NCI-H1694 (cell line): Measurements from ENCODE around the gene UCP1.
"Not testable (repeated sequence)": the region's sequence is repeated elsewhere in the genome, so short reads cannot be mapped to it uniquely, and the experiment has no call there.

Experiments used
- DNase-seq: peaks from one replicate; lab custom pipeline; 2025; lab: John Stamatoyannopoulos, UW

Gene UCP1

GRCh38 chr4:140533951-140534480 lies 34.7 kb downstream of the UCP1 start:
- no peak for DNase-seq

GRCh38 chr4:140529434-140529833 lies 39.3 kb downstream of the UCP1 start:
- DNase-seq: no peak

GRCh38 chr4:140523857-140524742 lies 44.7 kb downstream of the UCP1 start, which contains the start of gene ELMOD2:
TSS of gene ELMOD2 (plus strand) at chr4:140524168. CDS start at chr4:140525429, 1,261 bp downstream.
- peak; percentile 91 for DNase-seq

DNA sequence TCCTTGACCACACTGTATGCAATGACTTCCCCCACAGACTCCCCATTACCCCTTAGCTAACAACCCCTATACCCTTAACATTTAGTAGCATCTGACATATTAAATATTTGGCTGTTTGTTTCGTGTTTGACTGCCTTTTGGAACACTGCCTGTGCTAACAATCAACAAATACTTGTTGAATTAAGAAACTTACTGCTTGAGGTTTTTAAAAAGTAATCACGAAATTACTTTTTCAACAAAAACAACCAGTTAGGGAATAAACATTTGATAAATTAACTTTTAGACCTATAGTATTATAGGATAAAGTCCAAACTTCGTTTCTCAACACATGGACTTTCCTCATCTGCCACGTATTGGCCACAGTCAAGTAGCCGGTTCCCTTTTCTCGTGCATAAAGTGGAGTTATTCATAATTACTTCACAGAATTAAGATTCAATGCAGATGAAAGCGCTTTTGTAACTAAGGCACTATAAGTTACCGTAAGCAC lies 45.3 kb downstream of the UCP1 start:
- DNase-seq: no peak

GRCh38 chr4:140515423-140515822 lies 53.3 kb downstream of the UCP1 start:
- DNase-seq: no peak

DNA sequence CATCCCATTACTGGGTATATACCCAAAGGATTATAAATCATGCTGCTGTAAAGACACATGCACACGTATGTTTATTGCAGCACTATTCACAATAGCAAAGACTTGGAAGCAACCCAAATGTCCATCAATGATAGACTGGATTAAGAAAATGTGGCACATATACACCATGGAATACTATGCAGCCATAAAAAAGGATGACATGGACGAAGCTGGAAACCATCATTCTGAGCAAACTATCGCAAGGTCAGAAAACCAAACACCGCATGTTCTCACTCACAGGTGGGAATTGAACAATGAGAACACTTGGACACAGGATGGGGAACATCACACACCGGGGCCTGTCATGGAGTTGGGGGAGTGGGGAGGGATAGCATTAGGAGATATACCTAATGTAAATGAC lies 55.0 kb downstream of the UCP1 start:
- DNase-seq: not testable (repeated sequence)
